Mammary epithelial cell (primary cell): ENCODE measurements around the gene NADK2.
"Not testable (repeated sequence)": the region's sequence is repeated elsewhere in the genome, so short reads cannot be mapped to it uniquely, and the experiment has no call there.

Experiments used
- CTCF ChIP-seq, 2 donors: IDR thresholded peaks in 1 of 2; conservative IDR thresholded peaks in 1 of 2; 2 replicates each; pipeline ENCODE4 v1.5.1; 2011 to 2012; ENCODE audit warnings: inconsistent platforms in 2 of 2, low read length in 2 of 2, mild to moderate bottlenecking in 2 of 2, control low read depth in 1 of 2, low read depth in 1 of 2; ENCODE audit not compliant: insufficient read depth in 1 of 2; ENCODE audit errors: extremely low read depth in 1 of 2
- EZH2 ChIP-seq: IDR thresholded peaks from 2 replicates; pipeline ENCODE4 v1.6.1; 2012; ENCODE audit warnings: low read length, inconsistent platforms, borderline replicate concordance

GRCh38 chr5:36198783-36199182 is 42.9 kb downstream of the NADK2 start:
- TF ChIP-seq CTCF (conservative IDR thresholded peaks at IDR 0.05 in 1 of 2, IDR thresholded peaks at IDR 0.05 in 1 of 2; ENCODE audit: extremely low read depth in 1 of 2, insufficient read depth in 1 of 2, low read depth in 1 of 2, low read length in 2 of 2); EZH2: not testable (repeated sequence)
